Smooth muscle cell (in vitro differentiated cells): ENCODE data around the gene OAT. TPM values are rescaled to one million over a fixed set of nuclear protein-coding genes. Genes with fewer than 3 reads are reported as not detected.

Source experiments
- DNase-seq: peaks from one replicate; lab custom pipeline; 2025; ENCODE audit not compliant: unreplicated experiment; lab: John Stamatoyannopoulos, UW
- H2AFZ ChIP-seq: fragments of 200-600 bp; sonication (generic); 2 replicates; pipeline ENCODE4 v1.6.0; 2016; ENCODE audit warnings: antibody characterized with exemption, low read depth, mild to moderate bottlenecking
- H3F3A ChIP-seq: fragments of 200-600 bp; sonication (generic); 2 replicates; pipeline ENCODE4 v1.6.0; 2017; ENCODE audit warnings: antibody characterized with exemption, low read depth
- H3K27ac ChIP-seq: fragments of 200-600 bp; sonication (generic); 2 replicates; pipeline ENCODE4 v1.5.1; 2016; ENCODE audit warnings: low read depth, mild to moderate bottlenecking
- H3K27me3 ChIP-seq: fragments of 200-600 bp; sonication (generic); 2 replicates; pipeline ENCODE4 v1.6.1; 2016; ENCODE audit warnings: low read depth, mild to moderate bottlenecking
- H3K36me3 ChIP-seq: fragments of 200-600 bp; sonication (generic); 2 replicates; pipeline ENCODE4 v1.5.1; 2016; ENCODE audit warnings: low read depth
- H3K4me1 ChIP-seq: fragments of 200-600 bp; sonication (generic); 2 replicates; pipeline ENCODE4 v1.5.1; 2016; ENCODE audit warnings: low read depth
- H3K4me2 ChIP-seq: fragments of 200-600 bp; sonication (generic); 2 replicates; pipeline ENCODE4 v1.6.0; 2016; ENCODE audit warnings: mild to moderate bottlenecking
- H3K4me3 ChIP-seq: fragments of 200-600 bp; sonication (generic); 2 replicates; pipeline ENCODE4 v1.5.1; 2016; ENCODE audit warnings: mild to moderate bottlenecking
- H3K79me2 ChIP-seq: fragments of 200-600 bp; sonication (generic); 2 replicates; pipeline ENCODE4 v1.6.0; 2016; ENCODE audit warnings: low read depth, mild to moderate bottlenecking
- H3K9ac ChIP-seq: fragments of 200-600 bp; sonication (generic); 2 replicates; pipeline ENCODE4 v1.6.0; 2016; ENCODE audit warnings: low read depth
- H3K9me3 ChIP-seq: fragments of 200-600 bp; sonication (generic); replicated peaks from 2 replicates; pipeline ENCODE4 v1.5.1; 2016; ENCODE audit warnings: low read depth
- H4K20me1 ChIP-seq: fragments of 200-600 bp; sonication (generic); 2 replicates; pipeline ENCODE4 v1.6.0; 2016; ENCODE audit warnings: low read depth
- WGBS: methylation state at CpG from one replicate; pipeline ENCODE4 v1.1.7; 2016; ENCODE audit warnings: low lambda C conversion rate; 5-methylcytosine and 5-hydroxymethylcytosine counted together
- polyA plus RNA-seq: library from polyadenylated mRNA; unstranded; fragments of >200 nt; fragmentation: Nextera tagmentation; extraction: Ambion mirVana; gene quantifications from 2 replicates; pipeline ENCODE4 v1.2.1, GENCODE V29; 2016
- total RNA-seq: library from RNA; depleted of rRNA; stranded (reverse); fragments of >200 nt; gene quantifications from 2 replicates; pipeline ENCODE4 v1.2.3, GENCODE V29; 2014
- TF ChIP-seq, protein P1 (sequence below): fragments of 200-600 bp; sonication (generic); IDR thresholded peaks from 2 replicates; pipeline ENCODE4 v1.5.1; 2017; ENCODE audit warnings: borderline replicate concordance, mild to moderate bottlenecking, antibody characterized with exemption; ENCODE audit not compliant: insufficient read depth, poor library complexity, severe bottlenecking

The OAT gene
- total and polyA plus RNA-seq, 2 experiments from 2014 or later = 107 to 160 TPM

GRCh38 chr10:124422742-124423141 lies 4.0 kb upstream of the OAT start:
- Histone ChIP-seq H3K9me3 (no peaks in the 10 kb centered on the region), H3K79me2 (peaks cover 6% of the 10 kb centered on the region), H4K20me1 (peaks cover 3% of the 10 kb centered on the region), H3K27ac (no peak overlapping the region), H2AFZ (no peak overlapping the region), H3K4me2 (no peak overlapping the region), H3K4me1 (no peaks in the 10 kb centered on the region), H3K4me3 (no peak overlapping the region), H3F3A (no peaks in the 10 kb centered on the region), H3K9ac (no peak overlapping the region), H3K36me3 (no peaks in the 10 kb centered on the region), H3K27me3 (no peaks in the 10 kb centered on the region)
- 88% methylated on average over 12 of the region's 12 CpGs for WGBS
- no peak for DNase-seq
- TF ChIP-seq, protein P1, sequence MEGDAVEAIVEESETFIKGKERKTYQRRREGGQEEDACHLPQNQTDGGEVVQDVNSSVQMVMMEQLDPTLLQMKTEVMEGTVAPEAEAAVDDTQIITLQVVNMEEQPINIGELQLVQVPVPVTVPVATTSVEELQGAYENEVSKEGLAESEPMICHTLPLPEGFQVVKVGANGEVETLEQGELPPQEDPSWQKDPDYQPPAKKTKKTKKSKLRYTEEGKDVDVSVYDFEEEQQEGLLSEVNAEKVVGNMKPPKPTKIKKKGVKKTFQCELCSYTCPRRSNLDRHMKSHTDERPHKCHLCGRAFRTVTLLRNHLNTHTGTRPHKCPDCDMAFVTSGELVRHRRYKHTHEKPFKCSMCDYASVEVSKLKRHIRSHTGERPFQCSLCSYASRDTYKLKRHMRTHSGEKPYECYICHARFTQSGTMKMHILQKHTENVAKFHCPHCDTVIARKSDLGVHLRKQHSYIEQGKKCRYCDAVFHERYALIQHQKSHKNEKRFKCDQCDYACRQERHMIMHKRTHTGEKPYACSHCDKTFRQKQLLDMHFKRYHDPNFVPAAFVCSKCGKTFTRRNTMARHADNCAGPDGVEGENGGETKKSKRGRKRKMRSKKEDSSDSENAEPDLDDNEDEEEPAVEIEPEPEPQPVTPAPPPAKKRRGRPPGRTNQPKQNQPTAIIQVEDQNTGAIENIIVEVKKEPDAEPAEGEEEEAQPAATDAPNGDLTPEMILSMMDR = no peak

- DNase-seq = no peak
- peaks cover 31% of the 10 kb centered on the region for H3K79me2 ChIP-seq
- H3K27ac ChIP-seq = no peak overlapping the region
- no peaks in the 10 kb centered on the region for H3K9me3 ChIP-seq
- H3K4me3 ChIP-seq = no peak overlapping the region
- H2AFZ ChIP-seq = no peak overlapping the region
- H3F3A ChIP-seq = no peaks in the 10 kb centered on the region
- H3K27me3 ChIP-seq = no peaks in the 10 kb centered on the region
- TF ChIP-seq, protein P1 = no peak
- no peaks in the 10 kb centered on the region for H3K36me3 ChIP-seq
- WGBS = 62% methylated on average over 1 of the region's 1 CpG
- peaks cover 28% of the 10 kb centered on the region for H4K20me1 ChIP-seq
- H3K4me1 ChIP-seq = peaks cover 4% of the 10 kb centered on the region
- no peak overlapping the region for H3K4me2 ChIP-seq
- H3K9ac ChIP-seq = no peak overlapping the region
These were observed 1.5 kb upstream of the OAT start for GRCh38 chr10:124420254-124420653.

DNA sequence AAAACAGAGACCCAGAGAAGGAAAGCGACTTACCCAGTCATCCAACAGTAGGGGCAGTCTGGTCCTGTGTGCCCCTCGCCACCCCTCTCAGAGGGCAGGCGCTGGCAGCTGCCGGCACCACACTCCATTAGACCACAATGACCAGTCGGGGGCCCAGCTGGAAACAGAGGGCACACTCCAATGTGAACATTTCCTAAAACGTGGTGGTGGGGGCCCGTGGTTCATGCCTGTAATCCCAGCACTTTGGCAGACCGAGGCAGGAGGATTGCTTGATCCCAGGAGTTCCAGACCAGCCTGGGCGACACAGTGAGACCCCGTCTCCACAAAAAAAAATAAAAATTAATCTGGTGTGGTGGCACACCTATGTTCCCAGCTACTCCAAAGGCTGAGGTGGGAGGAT lies 912 bp upstream of the OAT start:
- H3K27ac ChIP-seq = no peak overlapping the region
- no peaks in the 10 kb centered on the region for H3K36me3 ChIP-seq
- TF ChIP-seq, protein P1 = no peak
- no peak overlapping the region for H3K4me2 ChIP-seq
- peaks cover 37% of the 10 kb centered on the region for H3K79me2 ChIP-seq
- DNase-seq = no peak
- H3K9ac ChIP-seq = no peak overlapping the region
- H3F3A ChIP-seq = no peaks in the 10 kb centered on the region
- no peaks in the 10 kb centered on the region for H3K9me3 ChIP-seq
- WGBS = 94% methylated on average over 10 of the region's 10 CpGs
- H3K27me3 ChIP-seq = no peaks in the 10 kb centered on the region
- no peak overlapping the region for H3K4me3 ChIP-seq
- H4K20me1 ChIP-seq = peaks cover 34% of the 10 kb centered on the region
- H2AFZ ChIP-seq = no peak overlapping the region
- H3K4me1 ChIP-seq = peaks cover 4% of the 10 kb centered on the region
